Hematopoietic multipotent progenitor cell treated with erythropoietin and hydrocortisone succinate and interleukin-3 and kit ligand, for 4 days (in vitro differentiated cells): ENCODE measurements around the gene TMEM39A.

Experiments
- DNase-seq: peaks from one replicate; pipeline ENCODE4 v3.0.0-alpha.2; 2015

Gene TMEM39A

DNA sequence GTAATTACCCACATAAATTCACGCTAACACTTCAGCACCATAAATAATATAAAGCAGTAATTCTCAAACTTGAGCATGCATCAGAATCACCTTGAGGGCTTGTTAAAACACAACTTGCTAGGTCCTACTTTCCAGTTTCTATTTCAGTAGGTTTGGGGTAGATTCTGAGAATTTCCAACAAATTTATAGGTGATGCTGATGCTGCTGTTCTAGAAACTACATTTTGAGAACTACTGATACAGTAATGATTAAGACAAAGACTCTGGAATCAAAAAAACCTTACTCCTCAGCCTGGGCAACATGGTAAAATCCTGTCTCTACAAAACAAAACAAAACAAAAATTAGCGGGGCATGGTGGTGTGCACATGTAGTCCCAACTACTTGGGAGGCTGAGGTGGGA, 18.8 kb downstream of the TMEM39A start:
- no peak for DNase-seq

DNA sequence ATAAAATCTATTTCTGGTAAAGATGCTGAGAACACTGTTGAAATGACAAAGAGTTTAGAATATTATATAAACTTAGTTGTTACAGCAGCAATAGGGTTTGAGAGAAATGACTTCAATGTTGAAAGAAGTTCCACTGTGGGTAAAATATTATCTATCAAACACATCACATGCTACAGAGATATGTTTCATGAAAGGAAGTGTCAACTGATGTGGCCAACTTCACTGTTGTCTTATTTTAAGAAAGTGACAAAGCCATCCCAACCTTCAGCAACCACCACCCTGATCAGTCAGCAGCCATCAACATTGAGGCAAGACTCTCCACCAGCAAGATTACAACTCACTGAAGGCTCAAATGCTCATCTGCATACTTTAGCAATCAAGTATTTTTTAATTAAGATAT, 20.2 kb downstream of the TMEM39A start:
- DNase-seq: peak; percentile 43

DNA sequence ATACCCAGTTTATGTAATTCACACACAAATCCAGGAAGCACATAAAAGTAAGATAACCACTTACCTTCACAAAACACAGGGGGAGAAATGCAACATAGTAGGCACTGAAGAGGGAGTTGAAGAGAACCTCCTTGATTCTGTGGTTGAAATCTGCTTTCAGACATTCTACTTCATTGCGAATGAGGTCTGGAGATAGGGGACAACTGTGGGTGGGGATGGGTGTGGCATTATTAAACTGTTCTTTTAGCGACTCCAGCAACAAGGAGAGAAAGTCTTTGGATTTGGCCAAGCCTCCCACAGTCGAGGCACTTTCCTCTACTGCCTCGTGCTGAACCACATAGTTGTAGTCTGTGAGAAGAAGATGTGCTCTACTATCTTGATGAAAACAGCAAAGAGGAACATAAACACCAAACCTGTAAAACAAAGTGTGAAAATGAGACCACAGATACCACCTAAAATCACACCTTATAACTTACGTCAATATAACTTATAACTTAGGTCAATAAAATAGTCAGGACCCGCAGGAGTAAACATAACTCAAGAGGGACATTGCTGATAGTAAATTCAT, 25.6 kb downstream of the TMEM39A start:
- peak; percentile 80 for DNase-seq

DNA sequence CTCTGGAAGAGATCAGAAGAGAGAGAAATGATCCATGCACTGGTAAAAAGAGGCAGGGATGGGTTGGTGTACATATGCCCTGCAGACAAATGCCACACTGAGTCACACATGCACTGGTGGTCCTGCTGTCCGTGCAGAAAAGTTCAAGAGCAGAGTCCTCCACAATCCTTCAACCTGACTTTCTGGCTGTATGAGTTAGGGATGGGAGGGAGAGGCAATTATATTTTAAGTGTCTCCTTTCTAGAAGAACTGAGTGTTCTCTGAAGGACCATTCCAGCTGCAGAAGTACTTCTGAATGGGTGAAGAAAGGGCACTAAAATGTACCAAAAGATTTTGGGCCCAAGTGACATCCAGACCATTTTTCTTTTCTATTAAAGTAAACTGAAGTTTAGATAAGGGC, 26.4 kb downstream of the TMEM39A start:
- DNase-seq: no peak

DNA sequence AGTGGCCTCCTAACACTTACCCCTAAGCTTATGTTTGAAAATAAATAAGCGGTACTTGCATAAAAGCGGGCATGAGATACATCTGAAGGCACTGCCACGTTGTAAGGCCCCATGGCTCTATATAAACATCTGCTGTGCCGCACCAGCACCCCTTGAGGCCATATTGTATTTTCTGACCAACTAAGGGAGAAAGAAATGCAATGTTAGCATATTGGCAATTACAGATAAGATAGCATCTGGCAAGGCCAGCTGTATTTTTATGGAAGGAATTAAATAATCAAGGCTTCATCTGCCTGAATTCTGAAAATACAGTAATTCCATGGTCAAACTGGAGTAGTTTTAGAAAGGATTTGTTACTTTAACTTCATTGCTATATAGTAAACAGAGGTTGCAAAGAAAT, 28.7 kb downstream of the TMEM39A start:
- DNase-seq: no peak

DNA sequence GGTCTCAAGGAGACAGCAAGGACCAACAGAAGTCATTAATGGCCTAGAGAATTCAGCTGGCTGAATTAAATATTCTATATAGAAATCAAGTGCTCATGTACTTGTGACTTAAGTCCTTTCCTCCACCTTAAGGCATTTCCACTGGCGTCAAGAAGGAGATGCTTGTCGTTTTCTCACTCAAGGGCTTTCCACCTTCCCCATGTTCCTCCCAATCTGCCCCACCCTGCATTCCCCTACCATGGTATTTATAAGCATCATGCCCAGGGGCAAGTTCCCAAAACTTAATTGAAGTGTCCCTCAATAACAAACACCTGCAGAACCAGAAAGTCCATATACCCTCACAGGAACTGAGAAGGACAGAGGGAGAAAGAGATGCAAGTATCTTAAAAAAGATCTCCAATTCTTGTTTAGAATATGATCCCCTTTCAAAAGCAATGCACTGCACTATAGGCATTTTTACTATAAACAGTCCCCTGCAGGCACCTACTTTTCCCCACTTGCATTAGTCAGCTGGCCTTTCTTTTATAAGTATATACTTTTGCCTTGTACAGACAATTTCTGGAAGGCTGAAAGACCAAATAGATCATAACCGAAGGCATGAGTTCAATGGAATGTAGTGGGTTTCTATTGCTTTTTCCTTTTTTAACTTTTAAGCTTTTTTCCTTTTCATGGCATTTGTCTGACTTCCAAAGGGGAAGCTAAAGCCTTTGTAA, 29.6 kb downstream of the TMEM39A start:
- no peak for DNase-seq

DNA sequence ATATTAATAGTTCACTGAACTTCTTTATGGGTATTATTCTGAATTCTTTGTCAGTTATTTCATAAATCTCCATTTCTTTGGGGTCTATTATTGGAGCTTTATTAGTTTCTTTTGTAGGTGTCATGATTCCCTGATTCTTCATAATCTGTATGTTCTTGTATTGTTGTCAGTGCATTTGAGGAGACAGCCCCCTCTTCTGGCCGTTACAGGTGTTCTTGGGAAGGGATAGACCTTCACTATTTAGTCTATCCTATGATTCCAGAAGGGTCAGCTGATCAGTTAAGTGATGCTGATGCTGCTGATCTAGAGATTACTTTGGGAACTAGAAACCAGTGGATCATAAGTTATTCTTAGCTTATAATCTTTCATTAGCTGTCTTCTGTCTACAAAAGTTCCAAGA, 34.9 kb downstream of the TMEM39A start:
- peak; percentile 10 for DNase-seq

DNA sequence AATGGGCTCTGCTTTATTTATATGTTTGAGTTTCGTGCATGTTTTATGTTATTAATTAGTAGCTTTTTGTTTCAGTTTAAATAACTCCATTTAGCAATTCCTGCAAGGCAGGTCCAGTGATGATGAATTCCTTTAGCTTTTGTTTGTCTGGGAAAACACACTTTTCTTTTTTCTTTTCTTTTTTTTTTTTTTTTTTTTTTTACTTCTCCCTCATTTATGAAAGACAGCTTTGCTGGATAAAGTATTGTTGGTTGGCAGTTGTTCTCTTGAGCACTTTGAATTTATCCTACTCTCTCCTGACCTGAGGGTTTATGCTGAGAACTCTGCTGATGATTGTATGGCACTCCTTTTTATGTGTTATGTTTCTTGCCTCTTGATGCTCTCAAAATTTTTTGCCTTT, 35.7 kb downstream of the TMEM39A start:
- DNase-seq: peak; percentile 13

DNA sequence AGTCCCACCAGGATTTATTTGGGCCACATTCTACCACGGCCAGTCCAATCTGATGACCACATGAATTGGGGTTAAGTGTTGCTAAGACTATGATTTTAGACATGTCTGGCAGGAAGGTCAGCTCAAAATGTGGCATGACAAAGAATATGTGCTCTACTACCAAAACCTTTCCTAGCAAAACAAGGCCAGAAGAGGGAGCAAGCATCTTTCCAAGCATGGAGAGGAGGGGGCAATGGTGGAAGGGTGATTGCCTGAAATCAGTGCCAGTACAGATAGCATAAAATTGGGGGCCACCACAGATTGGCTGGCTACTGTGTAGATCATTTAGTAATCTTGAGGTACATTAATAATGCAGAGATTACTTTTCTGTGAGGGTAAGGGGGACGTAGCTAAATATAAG, 43.2 kb downstream of the TMEM39A start:
- DNase-seq: no peak

DNA sequence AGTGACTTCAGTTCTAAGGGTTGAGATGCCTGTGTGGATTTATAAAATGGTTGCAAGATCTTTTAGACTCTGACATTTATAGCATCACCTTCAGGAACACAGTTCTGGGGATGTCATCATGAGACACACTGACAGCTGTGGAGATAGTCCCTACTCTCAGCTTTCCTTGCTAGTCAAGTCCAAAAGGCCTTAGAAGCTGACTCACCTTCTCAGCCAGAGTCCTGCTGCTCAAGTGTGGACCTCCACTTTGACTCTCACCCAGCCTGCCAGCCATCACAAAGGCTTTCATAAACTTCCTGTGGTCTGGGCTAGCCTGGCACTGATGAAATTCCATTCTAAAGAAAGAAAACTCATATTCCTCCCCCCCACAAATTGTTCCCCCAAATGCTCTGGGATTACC, 44.8 kb downstream of the TMEM39A start:
- no peak for DNase-seq

DNA sequence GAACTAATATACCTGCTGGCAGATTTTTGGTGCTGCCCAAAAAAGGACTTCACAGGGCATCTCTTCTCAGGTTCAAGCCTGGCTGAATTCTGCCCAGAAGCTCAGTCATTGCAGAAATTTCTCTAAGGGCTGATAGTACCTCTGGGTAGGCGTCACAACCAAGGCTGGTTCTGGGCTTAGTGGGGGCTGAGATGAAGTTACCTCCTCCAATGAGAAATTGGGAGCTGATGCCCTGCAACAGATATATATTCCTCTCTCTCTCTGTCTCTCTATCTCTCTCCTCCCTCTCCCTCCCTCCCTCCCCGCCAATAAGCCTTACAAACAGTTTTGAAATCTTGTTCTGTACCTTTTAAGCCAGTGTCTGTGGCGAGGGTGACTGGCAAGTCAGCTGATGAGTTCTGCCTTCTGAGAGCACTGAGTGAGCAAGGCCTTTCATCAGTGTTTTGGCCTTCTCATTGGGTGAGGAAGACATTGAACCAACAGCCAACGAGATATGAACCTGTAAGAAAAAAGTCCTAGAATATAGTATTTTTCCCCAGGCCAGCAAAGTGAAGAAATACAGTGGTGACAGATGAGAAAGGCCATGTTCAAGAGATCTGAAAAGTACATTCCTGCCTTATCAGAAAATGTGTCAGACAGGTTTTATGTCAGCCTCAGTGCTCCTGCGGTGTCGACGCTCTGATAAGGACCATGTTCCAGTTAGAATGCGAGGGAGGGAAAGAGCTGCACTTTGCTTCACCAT, 45.5 kb downstream of the TMEM39A start:
- DNase-seq: peak; percentile 58

DNA sequence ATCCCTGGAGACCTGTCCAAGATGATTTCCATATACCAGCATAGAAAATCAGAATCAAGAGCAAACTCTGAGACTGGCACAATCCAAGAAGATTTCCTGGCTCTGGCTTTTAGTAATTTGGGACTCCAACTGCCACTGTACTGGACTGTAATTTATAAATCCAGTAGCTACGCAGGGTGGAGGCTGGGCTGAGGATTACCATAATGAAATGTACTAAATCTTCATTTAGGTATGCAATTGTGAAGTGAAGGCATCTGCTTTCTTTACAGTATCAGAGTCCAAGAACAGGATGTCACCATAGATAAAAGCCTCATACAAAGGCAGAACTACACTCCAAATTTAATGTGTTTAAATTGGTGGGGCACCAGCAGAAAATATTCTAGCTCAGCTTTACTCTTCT, 46.5 kb downstream of the TMEM39A start:
- DNase-seq: no peak

DNA sequence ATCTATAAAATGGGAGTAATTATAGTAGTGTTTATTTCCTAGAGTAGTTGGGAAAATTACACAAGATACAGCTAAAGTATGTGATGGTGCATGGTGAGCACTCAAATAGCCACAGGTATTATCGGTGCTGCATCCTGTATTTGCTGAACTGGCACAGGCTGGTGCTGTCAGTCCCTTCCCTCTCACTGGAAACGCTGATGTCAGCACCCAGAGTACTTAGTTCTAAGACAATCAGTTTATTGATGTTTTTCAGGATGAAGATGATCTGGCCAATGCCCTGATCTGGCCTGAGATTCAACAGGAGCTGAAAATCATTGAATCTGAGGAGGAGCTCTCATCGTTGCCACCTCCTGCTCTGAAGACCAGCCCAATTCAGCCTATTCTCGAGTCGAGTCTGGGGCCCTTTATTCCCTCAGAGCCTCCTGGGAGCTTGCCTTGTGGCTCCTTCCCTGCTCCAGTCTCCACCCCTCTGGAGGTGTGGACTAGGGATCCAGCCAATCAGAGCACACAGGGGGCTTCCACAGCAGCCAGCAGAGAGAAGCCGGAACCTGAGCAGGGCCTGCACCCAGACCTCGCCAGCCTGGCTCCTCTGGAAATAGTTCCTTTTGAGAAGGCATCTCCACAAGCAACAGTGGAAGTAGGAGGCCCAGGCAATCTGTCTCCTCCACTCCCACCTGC, 49.7 kb downstream of the TMEM39A start:
- DNase-seq: no peak

DNA sequence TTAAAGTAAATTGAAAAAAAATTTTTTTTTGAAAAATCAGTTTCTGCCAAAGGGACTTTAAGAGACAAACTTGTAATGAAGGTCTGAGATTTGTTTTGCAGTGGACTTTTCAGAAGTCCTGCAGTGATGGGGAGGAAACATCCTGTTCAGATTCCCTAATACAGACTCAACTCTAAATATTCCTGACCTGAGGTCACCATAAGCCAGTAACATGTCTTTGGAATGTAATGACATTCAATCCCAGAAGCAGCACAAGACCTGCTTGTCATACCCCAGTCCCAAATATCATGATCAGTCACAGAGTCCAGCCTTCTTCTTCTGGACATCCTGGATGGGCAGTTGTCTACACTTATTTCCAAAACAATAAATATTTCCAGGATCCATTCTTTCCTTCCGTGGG, 53.6 kb downstream of the TMEM39A start:
- no peak for DNase-seq

DNA sequence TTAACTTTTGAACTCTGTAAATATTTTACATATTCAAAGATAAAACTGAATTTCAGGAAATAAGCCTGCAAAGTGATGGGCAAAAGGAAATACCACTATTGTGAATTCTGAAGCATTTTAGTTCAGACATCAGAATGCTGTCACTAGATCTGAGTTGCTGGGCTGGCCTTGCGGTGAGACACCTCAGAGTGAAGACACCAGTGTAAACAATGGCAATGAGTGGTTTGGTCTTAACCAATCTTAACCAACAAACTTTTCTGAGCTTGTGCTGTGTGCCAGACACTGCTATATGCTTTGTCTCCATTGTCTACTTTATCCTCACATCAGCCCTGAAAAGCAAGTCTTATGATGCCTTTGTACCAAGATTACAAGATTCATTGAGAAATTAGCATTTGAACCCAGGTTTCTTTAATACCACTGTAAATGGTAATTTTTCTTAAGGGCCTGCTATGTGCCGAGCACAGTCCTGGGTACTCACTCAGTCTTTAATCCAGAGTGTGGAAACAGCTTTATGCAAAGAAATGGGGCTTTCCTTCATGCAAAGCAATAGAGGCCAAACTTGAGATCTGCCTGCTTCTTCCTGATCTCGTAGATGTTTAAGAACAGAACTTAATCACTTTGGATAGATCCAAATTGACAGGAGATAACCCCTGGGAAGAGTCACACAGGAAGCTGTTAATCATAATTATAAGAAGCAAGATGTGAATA, 55.0 kb downstream of the TMEM39A start:
- no peak for DNase-seq

DNA sequence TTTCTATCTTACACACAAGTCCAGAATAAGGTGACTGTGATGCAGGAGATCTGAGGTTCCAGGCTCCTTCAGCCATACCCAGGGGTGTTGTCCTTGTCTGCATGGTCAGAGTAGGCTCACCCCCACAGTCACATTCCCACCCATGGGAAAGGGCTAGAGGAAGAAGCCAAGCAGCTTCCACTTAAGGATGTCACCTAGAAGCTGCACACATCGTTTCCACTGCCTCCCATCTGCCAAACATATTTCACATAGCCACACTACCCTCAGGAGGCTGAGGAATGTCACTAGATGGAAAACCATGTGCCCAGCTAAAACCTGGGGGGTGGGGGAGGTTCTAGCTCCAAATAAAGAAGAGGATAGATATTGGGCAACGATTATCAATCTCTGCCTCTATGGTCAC, 58.1 kb downstream of the TMEM39A start:
- no peak for DNase-seq

DNA sequence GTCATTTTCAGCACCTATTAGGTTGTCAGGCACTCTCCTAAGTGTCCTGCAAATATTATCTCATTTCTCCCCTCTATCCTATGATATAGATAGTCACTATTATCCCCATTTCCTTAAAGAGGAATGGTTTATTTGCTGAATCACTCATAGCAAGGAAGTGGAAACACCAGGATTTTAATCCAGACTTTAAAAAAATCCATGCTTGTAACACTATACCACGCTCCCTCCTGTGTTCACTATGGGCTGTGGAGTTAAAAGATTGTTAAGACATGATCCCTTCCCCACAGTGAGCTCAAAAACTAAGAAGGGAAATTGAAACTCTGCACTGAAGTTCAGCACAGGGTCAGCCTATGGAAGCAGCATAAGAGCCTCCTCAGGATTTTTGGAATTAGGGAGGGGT, 60.2 kb downstream of the TMEM39A start:
- no peak for DNase-seq

DNA sequence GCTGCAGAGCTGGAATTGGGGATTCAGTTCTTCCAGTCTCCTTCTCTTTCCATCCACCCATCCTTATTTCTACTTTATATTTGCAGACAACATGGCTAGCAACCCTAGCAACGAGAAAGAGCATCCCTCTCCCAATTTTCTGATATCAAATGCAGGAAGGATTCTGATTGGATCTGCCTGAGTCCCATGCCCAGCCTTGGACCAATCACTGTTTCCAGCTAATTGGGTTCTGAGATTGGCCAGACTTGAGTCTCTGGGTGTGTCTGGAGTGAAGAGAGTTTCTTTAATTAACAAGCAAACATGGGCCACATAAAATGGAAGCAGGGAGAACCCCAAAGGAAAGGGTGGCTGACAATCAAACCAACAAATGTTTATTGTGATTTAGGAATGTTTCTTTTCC, 60.6 kb downstream of the TMEM39A start:
- no peak for DNase-seq

DNA sequence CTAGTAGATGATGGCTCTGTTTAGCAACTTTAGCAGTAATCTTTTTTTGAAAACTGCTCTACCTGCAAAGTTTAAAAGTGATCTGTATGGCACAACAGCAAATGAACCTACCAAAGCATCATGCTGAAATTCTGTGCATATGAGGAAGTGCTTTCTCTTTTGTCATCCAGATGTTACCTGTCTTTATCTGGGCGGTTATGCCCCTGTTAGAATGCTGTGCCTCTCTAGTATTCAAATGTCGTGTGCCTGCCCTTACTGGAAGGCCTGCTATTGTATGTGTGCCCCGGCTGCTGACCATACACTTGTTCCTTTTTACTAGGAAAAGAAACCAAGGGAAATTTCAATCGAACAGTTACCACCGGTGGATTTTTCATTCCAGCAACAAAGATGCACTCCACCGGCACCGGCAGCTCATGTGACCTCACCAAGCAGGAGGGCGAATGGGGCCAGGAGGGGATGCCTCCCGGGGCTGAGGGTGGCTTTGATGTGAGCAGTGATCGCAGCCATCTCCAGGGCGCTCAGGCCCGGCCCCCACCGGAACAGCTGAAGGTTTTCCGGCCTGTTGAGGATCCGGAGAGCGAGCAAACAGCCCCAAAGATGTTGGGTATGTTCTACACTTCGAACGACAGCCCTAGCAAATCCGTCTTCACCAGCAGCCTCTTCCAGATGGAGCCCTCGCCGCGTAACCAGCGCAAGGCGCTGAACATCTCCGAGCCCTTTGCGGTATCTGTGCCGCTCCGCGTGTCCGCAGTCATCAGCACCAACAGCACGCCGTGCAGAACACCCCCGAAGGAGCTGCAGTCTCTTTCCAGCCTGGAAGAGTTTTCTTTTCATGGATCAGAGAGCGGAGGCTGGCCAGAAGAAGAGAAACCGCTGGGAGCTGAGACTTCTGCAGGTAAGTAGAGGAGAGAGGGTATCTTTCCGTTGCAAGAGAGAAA, 61.6 kb downstream of the TMEM39A start:
- DNase-seq: no peak

DNA sequence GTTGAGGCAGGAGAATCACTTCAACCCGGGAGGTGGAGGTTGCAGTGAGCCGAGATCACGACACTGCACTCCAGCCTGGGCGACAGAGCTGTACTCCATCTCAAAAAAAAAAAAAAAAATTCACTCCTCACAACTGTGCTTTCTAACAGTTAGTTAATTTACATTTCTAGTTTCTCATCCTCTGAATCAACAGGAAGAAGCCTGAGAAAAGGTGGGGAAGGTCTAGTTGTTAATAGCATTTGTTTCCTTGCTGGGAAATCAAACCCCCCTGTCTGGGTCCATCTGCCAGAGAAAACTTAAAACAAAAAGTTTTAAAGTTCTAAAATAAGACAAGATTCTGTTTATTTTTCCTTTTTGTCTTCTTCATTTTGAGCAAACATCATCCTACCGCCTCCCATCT, 62.3 kb downstream of the TMEM39A start:
- no peak for DNase-seq

DNA sequence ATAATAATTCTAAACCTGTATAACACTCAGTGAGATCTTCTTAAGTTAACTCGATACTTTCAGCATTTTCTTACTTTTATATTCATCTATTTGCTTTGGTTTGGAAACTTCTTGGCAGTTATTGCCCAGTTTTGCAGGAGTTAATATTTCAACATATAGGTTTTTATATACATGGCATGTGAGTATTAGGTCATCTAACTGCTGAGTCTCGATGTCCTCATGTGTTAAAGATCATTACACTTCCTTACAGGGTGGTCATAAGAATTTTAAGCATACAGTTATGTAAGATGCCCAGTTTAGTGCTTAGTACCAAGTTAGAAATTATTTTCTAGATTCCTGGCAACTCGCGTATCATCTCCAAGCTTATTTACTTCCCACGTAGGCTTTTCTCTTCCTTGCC, 62.9 kb downstream of the TMEM39A start:
- DNase-seq: no peak

DNA sequence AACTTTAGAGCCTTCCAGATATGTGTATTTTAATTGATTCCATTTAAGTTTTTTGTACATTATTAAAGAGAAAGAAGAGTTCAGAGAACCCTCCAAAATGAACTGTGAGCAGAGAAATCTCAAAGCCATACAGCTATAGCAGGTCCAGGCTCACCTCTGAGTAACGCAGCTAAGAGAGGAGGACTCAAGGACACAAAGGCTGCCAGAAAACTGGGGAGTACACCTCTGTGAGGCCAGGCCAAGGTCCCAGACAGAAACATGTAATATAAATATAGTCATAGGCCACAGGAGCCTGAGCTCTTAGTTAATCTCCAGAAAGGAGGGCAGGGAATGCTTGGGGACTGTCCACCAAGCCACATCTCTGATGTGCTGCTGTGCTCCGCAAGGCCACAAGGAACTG, 66.5 kb downstream of the TMEM39A start:
- DNase-seq: no peak
